Measurements from ENCODE around the gene CLMP.

Gene CLMP

GRCh38 chr11:123041185-123041584 is 153.9 kb downstream of the CLMP start:
- ChIA-PET POLR2A (ENCODE audit: low non-redundant PET) (no interaction called here), CTCF (no interaction called here)
- TF ChIP-seq, protein P1, sequence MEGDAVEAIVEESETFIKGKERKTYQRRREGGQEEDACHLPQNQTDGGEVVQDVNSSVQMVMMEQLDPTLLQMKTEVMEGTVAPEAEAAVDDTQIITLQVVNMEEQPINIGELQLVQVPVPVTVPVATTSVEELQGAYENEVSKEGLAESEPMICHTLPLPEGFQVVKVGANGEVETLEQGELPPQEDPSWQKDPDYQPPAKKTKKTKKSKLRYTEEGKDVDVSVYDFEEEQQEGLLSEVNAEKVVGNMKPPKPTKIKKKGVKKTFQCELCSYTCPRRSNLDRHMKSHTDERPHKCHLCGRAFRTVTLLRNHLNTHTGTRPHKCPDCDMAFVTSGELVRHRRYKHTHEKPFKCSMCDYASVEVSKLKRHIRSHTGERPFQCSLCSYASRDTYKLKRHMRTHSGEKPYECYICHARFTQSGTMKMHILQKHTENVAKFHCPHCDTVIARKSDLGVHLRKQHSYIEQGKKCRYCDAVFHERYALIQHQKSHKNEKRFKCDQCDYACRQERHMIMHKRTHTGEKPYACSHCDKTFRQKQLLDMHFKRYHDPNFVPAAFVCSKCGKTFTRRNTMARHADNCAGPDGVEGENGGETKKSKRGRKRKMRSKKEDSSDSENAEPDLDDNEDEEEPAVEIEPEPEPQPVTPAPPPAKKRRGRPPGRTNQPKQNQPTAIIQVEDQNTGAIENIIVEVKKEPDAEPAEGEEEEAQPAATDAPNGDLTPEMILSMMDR (conservative IDR thresholded peaks at IDR 0.05; ENCODE audit: low read depth), result no peak
- H3K27ac ChIP-seq, result no peak overlapping the region
- no peak for DNase-seq (ENCODE audit: low spot score)

DNA sequence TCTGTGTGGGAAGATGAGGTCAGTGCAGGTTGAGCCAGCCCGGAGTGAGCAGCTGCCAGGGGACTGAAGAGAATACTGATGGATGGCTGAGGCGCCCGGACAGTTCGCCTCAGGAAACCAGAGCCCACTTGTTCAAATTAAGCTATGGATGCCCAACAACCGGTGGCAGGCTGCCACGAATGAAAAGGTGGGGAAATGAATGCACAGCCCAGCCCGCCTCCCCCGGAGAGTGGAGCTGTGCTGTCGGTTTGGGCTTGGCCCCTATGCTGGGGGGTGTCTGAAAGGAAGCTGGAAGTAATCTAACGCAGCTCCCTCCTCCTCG is 155.0 kb downstream of the CLMP start:
- CTCF ChIA-PET, result no interaction called here
- no peak for DNase-seq (ENCODE audit: low spot score)
- H3K27ac ChIP-seq, result no peak overlapping the region
- TF ChIP-seq, protein P1 (conservative IDR thresholded peaks at IDR 0.05; ENCODE audit: low read depth), result no peak
- POLR2A ChIA-PET (ENCODE audit: low non-redundant PET), result no interaction called here

DNA sequence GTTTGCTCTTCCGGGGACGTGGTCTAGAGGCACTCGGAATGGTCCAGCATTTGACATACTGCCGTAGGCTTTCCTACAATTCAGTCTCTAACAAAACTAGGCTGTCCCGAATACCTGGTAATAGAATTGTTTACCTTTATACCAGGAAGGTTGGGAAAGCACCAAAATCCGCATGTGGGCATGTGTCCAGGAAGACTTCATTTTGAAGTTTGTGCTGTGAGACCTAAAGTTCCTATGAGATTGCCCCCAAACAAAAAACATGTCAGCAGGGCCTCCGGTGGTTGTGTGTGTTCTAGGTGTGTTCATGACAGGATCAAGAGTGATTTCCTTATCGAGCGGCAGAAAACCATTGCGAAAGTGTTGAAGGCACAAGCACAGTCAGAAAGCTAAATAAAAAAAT is 159.2 kb downstream of the CLMP start:
- TF ChIP-seq, protein P1 (conservative IDR thresholded peaks at IDR 0.05; ENCODE audit: low read depth), result no peak
- no peak overlapping the region for H3K27ac ChIP-seq
- CTCF ChIA-PET, result interaction anchor here (0.6 kb wide), 1 partner anchor 339 kb away, joined by 3 read pairs; no protein-coding TSS in a partner anchor
- POLR2A ChIA-PET (ENCODE audit: low non-redundant PET), result no interaction called here
- DNase-seq (ENCODE audit: low spot score), result no peak

DNA sequence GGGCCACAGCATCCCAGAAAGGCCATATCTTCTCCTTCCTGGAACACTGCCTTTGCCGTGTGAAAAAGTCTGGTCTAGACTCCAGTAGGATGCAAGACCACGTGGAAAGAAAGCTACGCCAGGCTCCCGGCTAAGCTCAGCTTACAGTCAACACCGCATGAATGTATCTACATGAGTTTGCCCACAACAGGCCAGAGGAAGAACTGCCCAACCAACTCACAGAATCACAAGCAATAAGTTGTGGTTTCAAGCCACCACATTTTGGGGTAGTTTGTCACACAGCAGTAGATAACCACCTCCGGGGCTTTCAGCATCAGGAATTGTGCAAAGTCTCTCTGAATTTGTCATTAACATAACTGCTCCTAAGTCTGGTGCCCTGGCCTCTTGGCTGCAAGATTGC is 160.5 kb downstream of the CLMP start:
- TF ChIP-seq, protein P1 (conservative IDR thresholded peaks at IDR 0.05; ENCODE audit: low read depth), result no peak
- ChIA-PET POLR2A (ENCODE audit: low non-redundant PET) (no interaction called here), CTCF (interaction anchor here (0.7 to 1.1 kb wide), 2 partner anchors 12 to 13 kb away, joined by 4 to 5 read pairs; no protein-coding TSS in a partner anchor)
- no peak overlapping the region for H3K27ac ChIP-seq
- DNase-seq (ENCODE audit: low spot score), result no peak

- ChIA-PET POLR2A (ENCODE audit: low non-redundant PET) (no interaction called here), CTCF (interaction anchor here (0.6 to 1.1 kb wide), 2 partner anchors 14 to 170 kb away, joined by 4 to 5 read pairs; no protein-coding TSS in a partner anchor)
- no peak overlapping the region for H3K27ac ChIP-seq
- no peak for DNase-seq (ENCODE audit: low spot score)
- TF ChIP-seq, protein P1 (conservative IDR thresholded peaks at IDR 0.05; ENCODE audit: low read depth), result no peak
These were observed 161.2 kb downstream of the CLMP start for GRCh38 chr11:123033895-123034294.

DNA sequence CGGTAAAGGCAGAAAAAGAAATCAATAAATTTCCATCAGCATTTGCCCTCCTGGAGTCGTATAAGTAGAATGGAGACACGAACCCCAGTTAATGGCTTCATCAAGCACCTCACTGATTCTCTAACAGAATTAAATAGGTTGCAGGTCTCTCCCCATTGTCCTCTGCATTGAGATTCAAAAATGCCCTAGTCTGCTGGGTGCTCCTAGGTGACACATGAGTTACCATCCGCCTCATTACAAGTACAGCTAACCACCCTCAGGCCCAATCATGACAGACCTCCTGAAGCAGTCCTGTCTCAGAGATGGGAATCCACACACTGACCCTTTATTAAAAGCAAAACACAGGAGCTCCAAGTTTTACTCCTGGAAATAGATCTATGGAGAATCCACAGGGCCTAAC is 164.5 kb downstream of the CLMP start:
- CTCF ChIA-PET, result interaction anchor here (0.5 to 0.6 kb wide), 3 partner anchors 167 to 461 kb away, joined by 3 to 4 read pairs (median 3); no protein-coding TSS in a partner anchor

More for the DNA sequence above, 164.5 kb downstream of the CLMP start:
- POLR2A ChIA-PET (ENCODE audit: low non-redundant PET), result no interaction called here
- no peak for DNase-seq (ENCODE audit: low spot score)
- TF ChIP-seq, protein P1 (conservative IDR thresholded peaks at IDR 0.05; ENCODE audit: low read depth), result no peak
- no peak overlapping the region for H3K27ac ChIP-seq

Measured in RWPE1 (cell line).